GM08714 (cell line): ENCODE data around the gene SYNPO2.

ENCODE experiments used
- H3K4me3 ChIP-seq: fragments of 200-500 bp; sonication (Bioruptor generic); 2 replicates; pipeline ENCODE4 v1.5.1; 2014; ENCODE audit warnings: mild to moderate bottlenecking, low read length, inconsistent platforms
- ZNF274 ChIP-seq: IDR thresholded peaks from 2 replicates; pipeline ENCODE4 v1.6.1; 2012; ENCODE audit warnings: mild to moderate bottlenecking, low read depth, low read length

SYNPO2 gene

GRCh38 chr4:119081542-119081859 lies 192.8 kb downstream of the SYNPO2 start:
- H3K4me3 ChIP-seq, result no peak overlapping the region
- TF ChIP-seq ZNF274, result no peak

- no peak for TF ChIP-seq ZNF274
- H3K4me3 ChIP-seq, result no peak overlapping the region
Measured at GRCh38 chr4:119081943-119082342, 193.3 kb downstream of the SYNPO2 start.

- TF ChIP-seq ZNF274, result no peak
- H3K4me3 ChIP-seq, result no peak overlapping the region
Measured at GRCh38 chr4:119082661-119083060, 194.0 kb downstream of the SYNPO2 start.

- no peak overlapping the region for H3K4me3 ChIP-seq
- no peak for TF ChIP-seq ZNF274
Measured at GRCh38 chr4:119084513-119084912, 195.9 kb downstream of the SYNPO2 start.

- no peak for TF ChIP-seq ZNF274
- H3K4me3 ChIP-seq, result no peak overlapping the region
Measured at GRCh38 chr4:119087121-119087520, 198.5 kb downstream of the SYNPO2 start.

GRCh38 chr4:119087656-119088055 lies 199.0 kb downstream of the SYNPO2 start:
- no peak overlapping the region for H3K4me3 ChIP-seq
- no peak for TF ChIP-seq ZNF274

- no peak overlapping the region for H3K4me3 ChIP-seq
- TF ChIP-seq ZNF274, result no peak
Measured at GRCh38 chr4:119093042-119093827, 204.6 kb downstream of the SYNPO2 start.

- H3K4me3 ChIP-seq, result no peak overlapping the region
- TF ChIP-seq ZNF274, result no peak
Measured at GRCh38 chr4:119097282-119097900, 208.7 kb downstream of the SYNPO2 start.

GRCh38 chr4:119098306-119098705 lies 209.7 kb downstream of the SYNPO2 start:
- H3K4me3 ChIP-seq, result no peak overlapping the region
- TF ChIP-seq ZNF274, result no peak

GRCh38 chr4:119099227-119099810 lies 210.7 kb downstream of the SYNPO2 start:
- no peak overlapping the region for H3K4me3 ChIP-seq
- no peak for TF ChIP-seq ZNF274

GRCh38 chr4:119100655-119101054 lies 212.0 kb downstream of the SYNPO2 start:
- no peak overlapping the region for H3K4me3 ChIP-seq
- TF ChIP-seq ZNF274, result no peak

- TF ChIP-seq ZNF274, result no peak
- H3K4me3 ChIP-seq, result no peak overlapping the region
Measured at GRCh38 chr4:119103263-119103662, 214.6 kb downstream of the SYNPO2 start.

- no peak for TF ChIP-seq ZNF274
- H3K4me3 ChIP-seq, result no peak overlapping the region
Measured at GRCh38 chr4:119104644-119105273, 216.1 kb downstream of the SYNPO2 start.

- no peak for TF ChIP-seq ZNF274
Measured at GRCh38 chr4:119105605-119106004, 217.0 kb downstream of the SYNPO2 start.

More at GRCh38 chr4:119105605-119106004, 217.0 kb downstream of the SYNPO2 start:
- H3K4me3 ChIP-seq, result no peak overlapping the region
